GM19035 (cell line): ENCODE results near the gene OR10R2.

Experiments
- ATAC-seq: cut with Tn5 transposase; IDR thresholded peaks from one replicate; pipeline ENCODE4 v1.9.1; 2021; ENCODE audit not compliant: unreplicated experiment

OR10R2 gene

DNA sequence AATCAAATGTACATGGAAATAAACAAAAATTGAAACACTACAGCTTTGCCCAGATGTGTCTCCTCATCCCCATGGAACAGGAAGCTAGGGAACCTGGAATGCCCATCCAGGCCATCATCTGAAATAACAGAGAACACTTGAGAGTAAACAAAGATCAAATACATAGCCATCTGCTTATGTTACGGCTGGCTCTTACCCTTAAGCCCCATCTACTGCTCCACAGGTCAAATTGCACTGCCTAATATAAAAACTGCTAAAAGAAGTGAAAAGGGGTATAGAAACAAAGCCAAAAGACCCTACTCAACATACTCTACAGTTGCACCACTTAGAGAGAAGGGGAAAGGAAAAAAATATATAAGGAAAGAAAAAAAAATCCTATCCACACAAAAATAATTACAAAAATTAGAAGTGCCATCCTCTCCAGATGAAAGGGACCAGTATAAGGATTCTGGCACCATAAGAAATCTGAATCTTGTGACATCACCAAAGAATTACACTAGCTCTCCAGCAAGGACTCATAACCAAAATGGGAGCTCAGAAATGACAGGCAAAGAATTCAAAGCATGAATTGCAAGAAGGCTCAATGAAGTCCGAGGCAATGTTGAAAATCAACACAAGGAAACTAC, 55.3 kb downstream of the OR10R2 start:
- ATAC-seq: no peak
